ENCODE measurements around the gene ACE.

Gene ACE

GRCh38 chr17:63538693-63539595, 62.1 kb downstream of the ACE start:
- no peak for DNase-seq

DNA sequence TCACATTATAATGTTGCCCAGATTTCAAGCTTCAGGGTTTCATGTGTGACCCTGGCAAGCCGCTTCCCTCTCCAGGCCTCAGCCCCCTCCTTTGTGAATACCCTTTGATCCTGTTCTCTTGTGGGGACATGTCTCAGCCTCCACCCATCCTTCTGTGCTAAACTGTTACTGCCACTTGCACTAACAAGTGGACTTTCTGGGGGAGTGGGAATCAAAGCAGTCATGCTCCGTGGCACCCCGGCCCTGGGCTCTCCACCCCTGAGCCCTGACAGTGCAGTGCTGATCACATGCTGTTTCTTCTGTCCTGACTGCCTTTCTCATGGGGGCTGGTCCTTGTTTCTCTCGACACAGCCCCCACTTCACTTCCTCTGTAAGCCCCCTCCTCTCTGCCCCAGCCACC, 63.7 kb downstream of the ACE start:
- no peak for DNase-seq

GRCh38 chr17:63542218-63542545, 65.3 kb downstream of the ACE start:
- DNase-seq: no peak

GRCh38 chr17:63542942-63543821, 66.3 kb downstream of the ACE start:
- no peak for DNase-seq

DNA sequence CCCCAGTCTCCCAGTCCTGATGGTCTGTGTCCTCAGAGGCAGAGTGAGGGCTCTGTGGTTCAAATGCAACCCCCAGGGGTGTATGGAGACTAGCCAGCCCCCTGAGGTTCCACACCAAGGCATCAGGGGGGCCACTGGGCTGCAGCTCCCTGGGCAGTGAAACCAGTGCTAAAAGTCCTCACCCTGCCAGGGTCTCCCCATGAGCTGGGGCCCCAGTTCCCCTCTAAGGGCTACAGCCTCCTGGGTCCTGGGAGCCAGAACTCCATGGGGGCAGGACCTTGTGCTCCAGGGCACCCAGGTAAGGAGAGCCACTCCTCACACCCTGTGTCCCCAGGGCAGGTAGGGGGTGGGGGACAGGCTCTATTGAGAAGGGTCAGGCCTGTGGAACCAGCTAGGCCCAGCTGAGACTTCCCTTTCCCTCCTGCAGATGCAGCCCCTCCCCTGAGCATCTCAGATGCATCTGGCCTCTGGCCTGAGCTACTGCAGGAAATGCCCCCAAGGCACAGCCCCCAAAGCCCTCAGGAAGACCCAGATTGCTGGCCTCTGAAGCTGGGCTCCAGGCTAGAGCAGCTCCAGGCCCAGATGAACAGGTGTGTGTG, 67.1 kb downstream of the ACE start:
- DNase-seq: no peak

- DNase-seq: no peak
These were observed 67.8 kb downstream of the ACE start for GRCh38 chr17:63544467-63545301.

DNA sequence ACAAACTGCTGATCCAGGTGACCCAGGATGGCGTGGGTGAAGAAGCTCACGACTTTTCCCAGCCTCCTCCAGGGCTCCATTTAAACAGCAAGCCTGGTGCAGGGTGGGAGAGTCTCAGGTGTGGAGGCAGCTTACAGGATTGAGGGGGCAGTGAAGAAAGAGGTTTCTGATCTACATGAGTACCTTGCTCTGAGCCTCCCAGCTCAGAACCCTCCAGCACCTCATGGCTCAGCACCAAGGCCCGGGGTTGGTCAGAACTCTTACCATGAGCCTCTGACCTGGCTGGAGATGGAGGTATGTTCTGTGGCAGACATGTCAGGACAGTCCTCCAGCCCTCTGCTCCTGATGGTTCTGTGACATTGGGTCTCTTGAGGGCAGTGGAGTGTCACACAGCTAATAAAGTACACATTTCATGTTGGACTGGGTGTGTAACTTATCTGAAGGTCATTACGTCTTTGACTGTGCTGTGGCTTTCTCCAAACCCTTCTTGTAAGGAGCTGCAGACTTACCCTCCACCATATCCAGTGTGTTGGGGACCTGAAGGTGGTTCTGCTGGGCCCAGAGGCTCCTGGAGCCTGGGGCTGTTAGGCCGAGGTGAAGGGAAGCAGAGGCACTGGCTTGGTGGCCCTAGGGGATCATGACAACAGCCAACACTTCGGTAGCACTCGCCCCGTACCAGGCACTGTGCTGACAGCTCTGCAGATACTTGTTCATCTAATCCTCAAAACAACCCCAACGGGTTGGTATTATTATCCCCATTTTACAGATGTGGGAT, 69.6 kb downstream of the ACE start:
- no peak for DNase-seq

GRCh38 chr17:63547083-63547523, 70.2 kb downstream of the ACE start:
- DNase-seq: no peak
